HG02642 (cell line): ENCODE measurements around the gene PLK5.
"Not testable (repeated sequence)": the region's sequence is repeated elsewhere in the genome, so short reads cannot be mapped to it uniquely, and the experiment has no call there.

Experiments
- ATAC-seq: cut with Tn5 transposase; IDR thresholded peaks from one replicate; pipeline ENCODE4 v1.9.1; 2021; ENCODE audit warnings: mild to moderate bottlenecking; ENCODE audit not compliant: unreplicated experiment, poor library complexity

PLK5 gene

DNA sequence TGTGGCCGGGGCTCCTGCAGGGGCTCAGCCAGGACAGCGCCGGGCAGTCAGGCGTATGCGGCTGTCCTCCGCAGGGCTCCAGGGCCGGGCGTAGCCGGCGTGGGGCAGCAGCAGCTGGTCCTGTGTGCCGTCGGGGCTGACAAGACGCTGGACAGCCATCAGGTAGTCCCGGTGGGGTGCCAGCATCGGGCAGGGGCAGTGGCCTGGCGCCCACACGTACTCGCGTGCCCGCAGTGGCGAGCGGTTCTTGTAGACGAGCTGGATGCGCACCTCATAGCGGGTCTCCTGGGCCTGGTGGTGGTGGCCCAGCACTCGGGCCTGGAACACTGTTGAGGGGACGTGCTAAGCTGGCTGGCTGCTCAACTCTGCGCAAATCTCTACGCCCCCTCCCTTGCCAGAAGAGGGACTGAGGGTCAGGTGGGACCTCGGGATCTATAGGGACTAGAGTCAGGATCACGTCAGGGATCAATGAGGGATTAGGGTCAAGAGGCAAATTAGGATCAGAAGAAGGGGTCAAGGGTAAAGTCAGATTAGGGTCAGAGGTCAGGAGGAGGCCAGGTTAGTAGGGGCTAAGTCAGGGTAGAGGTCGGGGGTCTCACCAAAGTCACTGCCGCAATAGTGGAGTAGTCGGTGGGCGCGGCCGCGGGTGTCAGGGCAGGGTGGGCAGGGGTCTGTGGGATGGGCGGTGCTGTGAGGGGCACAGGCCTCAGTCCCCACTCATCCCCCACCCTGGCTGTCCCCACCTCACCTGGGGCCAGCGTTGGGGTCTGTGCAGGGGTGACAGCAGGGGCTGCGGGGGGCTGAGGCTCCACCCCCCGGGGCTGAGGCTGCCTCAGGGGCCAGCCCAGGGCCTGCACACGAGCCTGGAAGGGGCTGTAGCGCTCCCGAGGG, 17.6 kb upstream of the PLK5 start:
- no peak for ATAC-seq

DNA sequence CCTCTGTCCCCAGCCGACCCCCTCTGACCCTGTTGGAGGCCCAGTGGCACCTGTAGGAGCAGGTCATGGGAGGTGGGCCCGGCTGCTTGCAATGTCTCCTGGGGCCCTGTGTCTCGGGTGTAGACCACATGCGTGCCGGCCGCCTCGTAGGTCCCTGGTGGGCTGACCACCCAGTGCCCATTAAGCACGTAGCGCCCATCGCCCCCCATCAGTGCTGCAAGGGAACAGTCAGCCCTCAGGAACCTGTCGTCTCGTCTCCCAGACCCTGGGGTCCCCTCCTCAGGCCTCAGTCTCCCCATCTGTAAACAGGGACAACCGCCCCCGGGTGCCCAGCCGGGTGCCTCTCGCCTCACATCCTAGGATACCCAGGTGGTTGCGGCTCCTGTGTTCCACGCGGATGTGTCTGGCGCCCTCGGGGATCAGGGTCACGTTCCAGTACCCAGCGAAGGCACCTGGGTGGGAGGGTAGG, 16.7 kb upstream of the PLK5 start:
- no peak for ATAC-seq

DNA sequence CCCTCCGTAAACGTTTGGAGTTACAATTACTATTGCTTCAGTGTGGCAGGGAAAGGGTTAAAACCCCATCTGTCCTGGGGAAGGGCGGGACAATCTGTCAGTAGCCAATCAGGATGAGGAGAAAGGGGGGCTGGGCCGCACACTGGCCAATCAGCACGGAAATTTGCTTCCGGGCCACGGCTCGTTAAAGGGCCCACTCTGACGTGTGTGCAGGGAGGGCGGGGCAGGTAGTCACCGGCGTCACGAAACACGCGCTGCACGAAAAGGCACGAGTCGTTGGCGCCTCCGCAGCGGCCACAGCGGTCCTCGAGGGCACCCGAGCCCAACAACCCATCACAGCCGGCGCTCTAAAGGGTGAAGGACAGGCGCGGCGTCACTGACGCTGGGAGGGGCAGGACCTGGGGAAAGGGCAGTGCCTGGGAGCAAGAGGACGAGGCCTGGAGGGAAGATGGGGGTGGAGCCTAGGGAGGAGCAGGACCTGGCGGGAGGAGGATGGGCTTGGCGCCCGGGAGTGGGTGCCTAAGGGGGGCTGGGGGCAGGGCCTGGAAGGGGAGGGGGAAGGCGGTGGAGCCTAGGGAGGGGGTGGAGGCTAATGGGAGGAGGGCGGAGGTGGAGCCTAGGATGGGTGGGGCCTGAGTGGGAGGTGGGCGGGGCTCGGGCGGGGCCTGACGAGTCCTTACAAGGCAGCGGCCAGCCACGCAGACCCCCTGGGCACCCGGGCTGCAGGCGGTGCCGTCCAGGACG, 15.9 kb upstream of the PLK5 start:
- no peak for ATAC-seq

DNA sequence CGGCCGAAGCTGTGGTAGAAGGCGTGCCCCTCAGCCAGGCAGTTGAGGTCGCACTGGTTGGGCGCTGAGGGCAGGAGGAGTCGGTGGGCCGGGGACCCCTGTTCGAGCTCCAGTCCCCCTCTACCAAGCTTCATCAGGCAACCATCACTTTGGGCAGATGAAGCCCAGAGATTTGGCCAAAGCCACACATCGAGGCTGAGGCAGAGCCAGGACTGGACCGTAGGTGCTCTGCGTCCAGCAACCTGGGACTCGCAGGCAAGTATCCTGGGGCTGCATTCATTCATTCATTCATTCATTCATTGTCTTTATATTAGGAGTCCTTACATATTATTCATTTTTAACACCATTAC, 15.4 kb upstream of the PLK5 start:
- no peak for ATAC-seq

DNA sequence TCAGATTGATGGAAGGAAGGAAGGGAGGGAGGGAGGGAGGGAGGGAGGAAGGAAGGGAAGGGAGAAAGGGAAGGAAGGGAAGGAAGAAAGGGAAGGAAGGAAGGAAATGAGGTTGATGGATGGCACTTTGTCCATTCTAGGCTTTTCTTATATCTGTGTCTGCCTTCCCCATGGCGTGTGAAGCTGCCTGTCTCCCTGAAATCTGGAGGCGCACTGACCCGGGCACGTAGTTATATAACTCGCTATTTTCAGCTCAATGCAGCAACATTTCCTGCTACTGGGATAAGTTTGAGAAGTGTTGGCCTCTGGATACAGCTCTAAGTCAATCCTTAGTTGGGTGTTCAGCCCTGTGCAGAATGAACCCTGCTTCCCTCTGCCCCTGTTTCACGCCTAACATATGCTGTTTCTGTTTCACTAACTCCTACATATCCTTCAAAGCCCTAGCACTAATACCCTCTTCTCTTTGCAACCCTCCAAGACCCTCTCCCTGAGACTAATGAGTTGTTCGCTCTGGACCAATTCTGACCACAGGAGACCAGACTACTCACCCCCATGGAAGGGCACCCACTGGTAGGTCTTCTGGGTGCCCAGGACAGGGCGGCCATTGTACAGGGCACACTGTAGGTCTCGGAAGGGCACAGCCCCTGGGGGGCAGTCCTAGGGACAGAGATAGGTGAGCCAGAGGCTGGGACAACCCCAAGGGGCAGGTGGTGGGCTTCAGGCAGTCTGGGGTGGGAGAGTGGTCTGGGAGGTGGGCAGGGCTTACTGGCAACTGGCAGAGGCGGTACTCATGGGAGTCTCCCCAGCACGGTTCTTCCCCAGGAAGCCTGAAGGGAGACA, 14.1 kb upstream of the PLK5 start:
- ATAC-seq = no peak

DNA sequence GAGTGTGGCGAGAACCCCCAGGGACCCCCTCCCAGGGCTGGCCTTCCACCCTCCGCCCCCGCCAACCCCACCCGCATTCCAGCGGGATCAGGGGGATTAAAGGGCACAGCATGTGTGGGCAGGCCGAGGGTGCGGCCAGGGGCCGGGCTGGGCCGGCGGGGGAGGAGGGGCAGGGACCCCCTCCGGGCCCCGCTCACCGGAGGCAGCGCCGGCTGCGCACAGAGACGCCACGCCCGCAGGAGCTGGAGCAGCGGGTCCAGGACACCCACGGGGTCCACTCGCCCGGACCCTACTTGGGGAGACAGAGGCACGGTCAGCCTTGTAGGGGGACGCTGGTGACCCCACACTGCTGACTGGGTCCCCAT, 13.5 kb upstream of the PLK5 start:
- ATAC-seq = no peak

DNA sequence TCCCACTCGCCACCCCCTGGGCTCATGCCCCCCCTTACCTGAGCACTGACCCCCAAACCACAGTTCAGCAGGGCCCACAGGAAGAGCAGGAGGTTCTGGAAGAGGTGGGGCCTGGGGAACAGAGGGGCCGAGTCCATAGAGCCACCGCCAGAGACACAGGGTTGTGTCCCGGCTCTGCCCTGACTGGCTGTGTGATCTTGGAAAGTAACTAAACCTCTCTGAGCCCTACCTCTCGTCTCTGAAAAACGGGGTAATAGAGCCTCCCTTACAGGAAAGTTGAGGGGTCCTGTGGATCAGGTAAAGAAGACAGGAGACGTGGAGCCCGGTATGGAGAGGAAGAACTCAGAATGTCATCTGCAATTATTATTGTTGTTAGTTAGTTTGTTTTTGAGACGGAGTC, 13.1 kb upstream of the PLK5 start:
- ATAC-seq = no peak

DNA sequence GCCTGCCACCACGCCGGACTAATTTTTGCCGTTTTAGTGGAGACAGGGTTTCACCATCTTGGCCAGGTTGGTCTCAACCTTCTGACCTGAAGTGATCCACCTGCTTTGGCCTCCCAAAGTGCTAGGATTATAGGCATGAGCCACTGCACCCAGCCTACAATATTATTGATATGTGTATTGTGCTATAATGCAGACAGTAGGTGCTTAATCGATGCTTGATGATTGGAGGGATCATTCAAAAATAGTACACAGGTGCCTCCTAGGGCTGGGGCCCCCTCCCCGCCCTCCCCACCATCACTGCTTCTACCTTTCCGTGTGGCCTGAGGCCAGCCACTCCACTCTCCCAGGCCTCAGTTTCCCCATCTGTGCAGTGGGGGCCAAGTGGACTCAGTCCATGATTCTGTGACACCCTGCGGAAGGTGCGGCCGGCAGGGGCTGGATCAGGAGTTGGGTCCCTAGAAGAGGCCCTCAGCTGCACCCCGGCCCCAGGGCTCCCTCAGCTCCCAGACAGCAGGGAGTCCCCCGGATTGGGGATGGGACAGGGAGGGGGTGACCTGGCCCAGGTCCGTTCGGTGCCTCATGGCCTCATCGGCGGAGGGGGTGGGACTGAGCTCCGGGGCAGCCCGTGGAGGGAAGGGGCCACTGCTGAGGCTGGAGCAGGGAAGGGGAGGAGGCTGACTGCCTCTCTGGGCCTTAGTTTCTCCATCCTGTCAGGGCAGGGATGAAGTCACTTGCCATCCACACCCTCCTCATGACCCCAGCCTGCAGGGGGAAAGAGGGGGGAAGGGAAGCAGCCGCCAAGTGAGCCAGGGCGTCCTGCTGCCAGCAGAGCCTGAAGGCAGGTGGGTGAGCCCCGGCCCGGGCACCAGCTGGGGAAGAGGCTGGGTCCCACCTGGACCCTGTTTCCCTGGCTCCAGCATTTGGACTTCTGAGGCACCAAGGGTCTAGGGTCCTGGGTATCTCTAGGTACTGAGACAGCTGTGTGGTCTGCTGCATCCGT, 12.3 kb upstream of the PLK5 start:
- ATAC-seq = no peak

DNA sequence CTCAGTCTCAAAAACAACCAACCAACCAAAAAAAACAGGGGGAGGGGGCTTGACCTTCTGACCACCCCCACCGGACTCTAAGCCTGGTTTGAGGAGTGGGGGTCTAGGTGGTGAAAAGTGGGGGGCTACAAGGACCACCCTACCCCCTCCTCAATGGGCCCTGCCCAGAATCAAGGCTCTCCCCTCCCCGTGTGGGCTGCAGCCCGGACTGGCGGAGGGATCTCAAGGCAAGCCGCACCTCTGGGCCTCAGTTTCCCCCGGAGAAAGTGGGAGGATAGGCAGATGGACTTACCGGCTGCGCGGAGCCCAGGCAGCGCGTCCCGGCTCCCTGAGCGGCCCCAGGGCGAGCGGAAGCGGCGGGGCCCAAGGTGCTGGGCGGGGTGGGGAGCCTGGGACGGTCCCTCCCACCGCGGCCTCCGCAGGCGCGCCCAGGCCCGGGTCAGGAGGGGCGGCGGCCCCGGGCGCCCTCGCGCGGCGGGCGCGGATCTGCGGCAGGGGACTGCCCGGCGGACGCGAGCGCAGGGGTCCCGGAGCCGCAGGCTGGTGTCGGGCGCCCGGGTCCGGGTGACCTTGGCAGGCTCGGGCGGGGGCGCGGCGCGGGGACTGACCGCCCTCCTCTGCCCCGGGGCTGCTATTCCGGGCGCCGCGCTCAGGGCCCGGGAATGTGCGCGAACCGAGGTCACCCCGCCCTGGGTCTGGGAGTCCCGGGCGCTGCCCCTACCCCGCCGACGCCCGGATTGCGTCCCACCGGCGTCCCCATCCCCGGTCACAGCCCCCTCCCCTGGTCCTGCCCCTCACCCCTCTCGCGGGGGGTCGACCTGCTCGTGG, 11.0 kb upstream of the PLK5 start, which contains the start of gene ADAMTSL5:
TSS of gene ADAMTSL5 (minus strand) at position 349 of the 828 bp plus-strand sequence. CDS start 2,076 bp downstream, outside the sequence.
- no peak for ATAC-seq

DNA sequence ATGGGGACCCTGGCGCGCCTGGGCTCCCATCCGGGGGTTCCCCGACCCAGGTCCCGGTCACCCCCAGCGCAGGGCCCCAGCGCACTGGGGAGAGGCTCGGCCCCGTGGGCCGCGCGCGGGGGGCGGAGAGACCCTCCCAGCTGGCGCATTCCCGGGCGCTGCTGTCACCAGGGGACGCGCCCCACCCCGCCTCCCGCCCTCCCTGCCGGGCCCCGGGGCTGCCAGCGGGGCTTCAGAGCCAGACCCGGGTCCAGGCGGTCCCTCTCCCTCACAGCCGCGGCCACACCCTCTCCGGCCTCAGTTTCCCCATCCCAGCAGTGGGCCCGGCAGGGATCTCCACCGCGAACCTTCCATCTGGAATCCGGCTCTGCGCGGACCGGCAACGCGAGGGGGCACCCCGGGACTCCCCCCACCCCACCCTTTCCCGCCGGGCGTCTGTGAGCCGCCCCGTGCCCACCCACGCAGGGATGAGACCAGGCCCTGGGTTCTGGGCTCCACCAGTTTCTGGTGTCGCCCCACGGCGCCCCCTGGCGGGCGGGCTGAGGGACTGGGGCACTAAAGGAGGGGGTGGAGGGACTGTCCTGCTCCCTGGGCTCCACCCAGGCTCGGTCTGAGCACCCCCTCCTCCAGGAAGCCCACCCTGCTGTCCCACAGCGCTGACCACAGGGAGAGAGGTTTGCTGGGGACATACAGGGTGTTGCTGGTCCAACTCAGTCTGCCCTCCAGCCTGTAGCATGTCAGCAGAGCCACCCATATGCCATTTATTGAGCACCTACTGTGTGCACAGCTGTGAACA, 10.2 kb upstream of the PLK5 start:
- ATAC-seq = no peak

DNA sequence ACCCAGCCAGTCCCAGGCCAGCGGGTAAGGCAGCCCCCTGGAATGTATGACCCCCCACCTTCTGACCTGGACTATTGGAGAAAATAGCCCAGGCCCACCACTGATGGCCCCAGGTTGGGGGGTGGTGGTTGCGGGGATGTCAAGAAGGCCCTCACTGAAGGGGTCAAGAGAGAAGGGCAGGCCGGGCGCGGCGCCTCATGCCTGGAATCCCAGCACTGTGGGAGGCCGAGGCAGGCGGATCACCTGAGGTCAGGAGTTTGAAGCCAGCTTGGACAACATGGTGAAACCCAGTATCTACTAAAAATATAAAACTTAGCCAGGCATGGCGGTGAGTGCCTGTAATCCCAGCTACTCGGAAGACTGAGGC, 9.6 kb upstream of the PLK5 start:
- no peak for ATAC-seq

DNA sequence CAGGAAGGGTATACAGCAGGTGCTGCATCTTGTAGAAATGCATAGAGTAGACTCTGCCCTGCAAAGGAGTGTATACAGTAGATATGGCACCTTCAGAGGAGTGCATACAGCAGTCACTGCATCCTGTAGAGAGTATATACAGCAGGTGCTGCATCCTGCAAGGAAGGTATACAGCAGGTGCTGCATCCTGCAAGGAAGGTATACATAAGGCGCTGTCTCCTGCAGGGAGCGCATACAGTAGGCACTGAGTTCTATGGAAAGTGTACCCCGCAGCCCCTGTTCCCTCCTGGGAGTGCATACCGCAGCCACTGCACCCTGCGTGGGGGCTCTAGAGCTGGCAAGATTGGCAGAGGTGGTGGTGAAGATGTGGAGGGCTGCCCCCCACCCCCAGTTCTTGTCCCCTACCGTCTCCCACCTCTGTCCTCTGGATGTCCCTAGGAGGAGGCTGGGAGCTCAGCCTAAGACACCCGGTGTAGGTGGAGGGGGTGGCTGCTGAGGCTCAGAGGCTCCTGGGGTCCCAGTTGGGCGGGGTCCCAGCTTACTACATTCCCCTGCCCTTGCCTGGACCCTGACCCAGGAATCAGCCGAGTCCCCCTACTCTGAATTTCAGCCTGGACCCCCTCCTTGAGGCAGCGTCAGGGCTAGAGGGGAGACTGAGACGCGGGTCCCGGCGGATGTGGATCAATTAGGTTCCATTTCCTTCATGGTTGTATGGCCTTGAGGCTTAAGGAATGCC, 8.7 kb upstream of the PLK5 start:
- no peak for ATAC-seq

DNA sequence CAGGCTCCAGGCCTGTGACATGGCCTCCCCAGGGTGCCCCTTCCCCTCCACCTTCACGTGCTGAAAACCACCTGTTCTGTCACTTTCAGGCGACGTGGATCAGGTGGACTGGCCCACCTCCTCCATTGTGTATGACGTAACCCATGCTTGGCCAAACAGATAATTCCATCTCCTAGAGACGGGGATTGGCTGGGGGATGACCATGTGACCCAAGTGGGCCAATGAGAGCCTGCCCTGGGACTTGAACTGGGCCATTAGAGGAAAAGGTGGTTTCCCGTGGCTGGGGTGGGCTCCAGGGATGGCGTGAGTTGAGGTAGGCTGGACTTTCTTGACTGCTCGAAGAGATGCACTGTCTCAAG, 7.5 kb upstream of the PLK5 start:
- no peak for ATAC-seq

DNA sequence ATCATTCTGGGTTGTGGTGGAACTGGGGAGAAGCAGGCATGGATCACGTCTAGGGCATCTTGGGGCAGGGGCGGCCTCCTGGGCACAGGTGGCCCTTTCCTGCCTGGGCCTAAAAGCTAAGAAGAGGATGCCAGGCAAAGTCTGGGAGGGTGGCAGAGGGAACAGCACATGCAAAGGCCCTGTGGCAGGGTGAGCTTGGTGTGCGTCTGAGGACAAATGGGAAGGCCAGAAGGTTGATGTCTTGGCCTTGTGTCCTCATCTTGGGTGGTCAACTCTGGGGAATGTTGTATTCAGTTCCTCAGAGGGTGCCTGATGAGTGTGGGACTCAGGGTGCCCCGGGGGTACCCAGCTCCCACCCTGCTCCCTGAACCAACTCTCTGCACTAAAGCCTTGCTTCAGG, 5.4 kb upstream of the PLK5 start:
- ATAC-seq = no peak

DNA sequence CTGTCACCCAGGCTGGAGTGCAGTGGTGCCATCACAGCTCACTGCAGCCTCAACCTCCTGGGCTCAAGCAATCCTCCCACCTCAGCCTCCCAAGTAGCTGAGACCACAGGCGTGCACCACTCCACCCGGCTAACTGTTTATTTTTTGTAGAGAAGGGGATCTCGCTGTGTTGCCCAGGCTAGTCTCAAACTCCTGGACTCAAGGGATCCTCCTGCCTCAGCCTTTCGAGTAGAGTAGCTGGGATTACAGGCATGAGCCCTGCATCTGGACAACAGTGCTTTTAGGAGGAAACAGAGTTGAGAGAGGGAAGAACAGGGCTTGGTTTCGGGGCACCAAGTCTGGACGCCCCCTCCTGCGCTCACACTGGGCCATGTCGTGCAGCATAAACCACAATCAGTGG, 4.1 kb upstream of the PLK5 start:
- not testable (repeated sequence) for ATAC-seq

DNA sequence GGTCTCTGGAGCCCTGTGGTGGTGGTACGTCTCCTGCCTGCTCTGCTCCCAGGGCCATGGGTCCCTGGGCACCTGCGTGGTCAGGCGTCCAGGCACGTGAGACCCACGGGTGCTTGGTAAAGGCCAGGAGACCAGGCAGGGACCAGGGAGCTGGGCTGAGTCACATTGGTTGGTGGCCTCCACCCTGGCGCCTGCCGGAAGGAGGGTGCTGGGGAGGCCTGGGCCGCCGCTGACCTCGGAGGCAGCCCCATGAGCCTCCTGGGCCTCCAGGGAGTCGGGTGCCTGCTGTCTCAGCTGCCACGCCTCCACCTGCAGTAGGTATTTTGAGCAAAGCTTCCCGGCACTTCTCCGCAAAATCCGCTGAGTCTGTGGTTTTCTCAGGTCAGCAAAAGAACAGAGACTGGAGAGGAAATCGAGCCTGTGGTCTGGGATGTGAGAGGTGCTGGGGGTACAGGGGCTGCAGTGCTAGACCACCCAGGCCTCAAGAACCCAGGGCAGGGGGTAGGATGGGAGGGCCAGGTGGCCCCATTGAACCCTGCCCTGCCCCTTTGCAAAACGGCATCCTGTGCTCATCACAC, 3.6 kb upstream of the PLK5 start:
- no peak for ATAC-seq

DNA sequence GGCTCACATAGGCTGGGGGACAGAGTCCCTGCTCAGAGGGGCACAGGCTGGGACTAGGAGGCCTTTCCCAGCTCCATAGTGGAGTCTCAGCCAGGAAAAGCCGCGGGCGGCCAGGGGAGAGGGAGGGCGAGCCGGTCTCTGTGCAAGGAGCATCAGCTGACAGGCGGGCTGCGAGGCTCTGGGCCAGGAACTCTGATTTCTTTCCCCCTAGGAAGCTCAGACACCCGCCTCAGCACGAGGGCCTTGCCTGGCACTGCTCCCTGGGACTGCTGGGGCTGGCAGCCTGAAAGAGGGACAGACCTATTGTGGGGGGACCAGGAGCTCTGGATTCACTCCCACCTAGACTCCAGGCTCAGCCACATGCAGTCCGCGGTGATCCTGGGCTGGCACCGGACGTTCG, 2.2 kb upstream of the PLK5 start:
- ATAC-seq = no peak
